Measurements from ENCODE around the gene COIL.

COIL gene

DNA sequence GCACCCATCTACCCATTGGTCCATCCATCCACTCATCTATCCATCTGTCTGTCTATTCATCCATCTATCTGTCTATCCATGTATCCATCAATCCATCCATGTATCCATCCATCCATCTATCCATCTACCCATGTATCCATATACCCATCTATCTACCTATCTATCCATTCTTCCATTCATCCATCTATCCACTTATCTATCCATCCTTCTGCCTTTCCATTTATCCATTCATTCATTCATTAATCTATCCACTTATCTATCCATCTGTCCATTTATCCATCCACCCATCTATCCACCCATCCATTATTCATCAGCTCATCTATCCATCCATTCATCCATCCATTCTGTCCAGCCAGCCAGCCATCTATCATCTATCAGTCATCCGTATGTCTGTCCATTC lies 68.5 kb downstream of the COIL start:
- TF ChIP-seq CTCF (IDR thresholded peaks at IDR 0.05; ENCODE audit: control insufficient read depth, extremely low read depth, insufficient read depth) = no peak
- H3K4me3 ChIP-seq (ENCODE audit: low read depth, low read length) = no peak overlapping the region
- DNase-seq (ENCODE audit: low read depth) = no peak

DNA sequence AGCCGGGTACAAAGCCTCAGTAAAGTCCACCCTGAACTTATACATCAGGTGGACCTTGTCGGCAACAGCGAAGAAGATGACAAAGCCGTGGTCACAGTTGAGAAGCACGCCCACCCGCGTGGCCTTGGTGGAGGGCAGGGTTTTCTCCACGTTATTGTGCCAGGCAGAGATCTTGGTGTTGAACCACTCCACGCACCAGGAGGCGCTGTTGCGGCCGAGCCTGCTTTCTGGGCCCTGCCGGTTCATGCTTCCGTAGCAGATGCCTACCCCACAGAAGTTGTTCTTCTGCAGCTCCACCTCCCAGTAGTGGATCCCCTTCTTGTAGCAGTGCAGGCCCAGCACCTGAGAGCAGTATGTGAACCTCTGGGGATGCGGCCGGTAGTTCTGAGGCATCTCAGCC lies 69.1 kb downstream of the COIL start:
- TF ChIP-seq CTCF (IDR thresholded peaks at IDR 0.05; ENCODE audit: control insufficient read depth, extremely low read depth, insufficient read depth) = peak; percentile 33
- DNase-seq (ENCODE audit: low read depth) = no peak
- no peak overlapping the region for H3K4me3 ChIP-seq (ENCODE audit: low read depth, low read length)

DNA sequence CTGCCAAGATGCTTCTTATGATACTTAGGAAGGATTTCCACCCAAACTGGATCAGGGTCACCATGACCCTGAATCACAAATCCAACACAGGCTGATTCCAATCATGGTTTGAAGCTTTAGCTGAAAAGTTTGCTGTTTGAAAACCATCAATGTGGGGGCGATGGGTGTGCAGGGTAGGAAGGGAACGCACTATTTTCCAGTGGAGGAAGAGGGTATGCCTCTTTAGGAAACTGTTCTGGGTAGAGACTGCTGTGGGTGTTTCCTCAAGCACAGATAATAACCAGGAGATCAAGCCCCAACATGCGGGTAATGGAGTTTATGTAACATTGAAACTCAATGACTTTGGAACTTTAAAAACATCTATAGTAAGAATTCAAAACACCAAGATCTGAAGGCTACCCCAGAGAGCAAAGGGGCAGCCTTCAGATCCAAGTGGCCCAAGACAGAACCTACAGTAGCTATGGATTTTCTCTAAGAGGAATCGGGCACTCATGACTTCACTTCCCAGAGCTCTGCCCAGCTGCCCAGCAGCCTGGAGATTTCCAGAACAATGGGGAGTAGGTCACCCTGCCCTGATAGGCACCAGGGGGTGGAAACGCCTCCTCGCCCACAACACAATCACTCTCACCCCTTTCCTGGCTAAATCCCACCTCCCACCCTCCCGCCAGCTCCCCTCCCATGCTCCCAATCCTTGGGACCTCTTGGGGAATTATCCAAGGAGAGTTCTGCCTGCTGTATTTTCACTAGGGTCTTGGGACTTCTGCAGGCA lies 69.8 kb downstream of the COIL start:
- no peak for DNase-seq (ENCODE audit: low read depth)
- no peak overlapping the region for H3K4me3 ChIP-seq (ENCODE audit: low read depth, low read length)
- TF ChIP-seq CTCF (IDR thresholded peaks at IDR 0.05; ENCODE audit: control insufficient read depth, extremely low read depth, insufficient read depth) = no peak

GRCh38 chr17:56890390-56890789 lies 70.5 kb downstream of the COIL start:
- no peak for DNase-seq (ENCODE audit: low read depth)
- no peak overlapping the region for H3K4me3 ChIP-seq (ENCODE audit: low read depth, low read length)
- no peak for TF ChIP-seq CTCF (IDR thresholded peaks at IDR 0.05; ENCODE audit: control insufficient read depth, extremely low read depth, insufficient read depth)
